ENCODE results near the gene SLC2A6. TPM values are rescaled to one million over a fixed set of nuclear protein-coding genes. Genes with fewer than 3 reads are reported as not detected.

Gene SLC2A6
- total RNA-seq, 1 donor, result 25.3 TPM

- Histone ChIP-seq H3K4me1 (ENCODE audit: insufficient read depth, low read length) (peaks cover 4% of the 10 kb centered on the region), H3K36me3 (ENCODE audit: insufficient read depth, low read length) (no peaks in the 10 kb centered on the region), H3K79me2 (ENCODE audit: insufficient read depth, low read length) (no peaks in the 10 kb centered on the region), H3K4me2 (ENCODE audit: insufficient read depth, low read length) (no peak overlapping the region), H3K4me3 (ENCODE audit: insufficient read depth, low read length) (no peak overlapping the region), H3K9me3 (ENCODE audit: low read depth, low read length) (no peaks in the 10 kb centered on the region), H4K20me1 (ENCODE audit: insufficient read depth, low read length) (peaks cover 21% of the 10 kb centered on the region), H3K27me3 (ENCODE audit: insufficient read depth, low read length) (no peaks in the 10 kb centered on the region), H2AFZ (ENCODE audit: low read length) (no peak overlapping the region), H3K27ac (ENCODE audit: low read depth, low read length) (no peak overlapping the region)
- TF ChIP-seq, protein P1, sequence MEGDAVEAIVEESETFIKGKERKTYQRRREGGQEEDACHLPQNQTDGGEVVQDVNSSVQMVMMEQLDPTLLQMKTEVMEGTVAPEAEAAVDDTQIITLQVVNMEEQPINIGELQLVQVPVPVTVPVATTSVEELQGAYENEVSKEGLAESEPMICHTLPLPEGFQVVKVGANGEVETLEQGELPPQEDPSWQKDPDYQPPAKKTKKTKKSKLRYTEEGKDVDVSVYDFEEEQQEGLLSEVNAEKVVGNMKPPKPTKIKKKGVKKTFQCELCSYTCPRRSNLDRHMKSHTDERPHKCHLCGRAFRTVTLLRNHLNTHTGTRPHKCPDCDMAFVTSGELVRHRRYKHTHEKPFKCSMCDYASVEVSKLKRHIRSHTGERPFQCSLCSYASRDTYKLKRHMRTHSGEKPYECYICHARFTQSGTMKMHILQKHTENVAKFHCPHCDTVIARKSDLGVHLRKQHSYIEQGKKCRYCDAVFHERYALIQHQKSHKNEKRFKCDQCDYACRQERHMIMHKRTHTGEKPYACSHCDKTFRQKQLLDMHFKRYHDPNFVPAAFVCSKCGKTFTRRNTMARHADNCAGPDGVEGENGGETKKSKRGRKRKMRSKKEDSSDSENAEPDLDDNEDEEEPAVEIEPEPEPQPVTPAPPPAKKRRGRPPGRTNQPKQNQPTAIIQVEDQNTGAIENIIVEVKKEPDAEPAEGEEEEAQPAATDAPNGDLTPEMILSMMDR (IDR thresholded peaks at IDR 0.05; ENCODE audit: extremely low read depth, low read depth, low read length), result no peak
- DNase-seq (ENCODE audit: insufficient read length, low spot score, missing footprints), result no peak
Measured at GRCh38 chr9:133463234-133463863, 15.6 kb downstream of the SLC2A6 start.

GRCh38 chr9:133461975-133462374 lies 16.9 kb downstream of the SLC2A6 start:
- H3K27ac ChIP-seq (ENCODE audit: low read depth, low read length), result no peak overlapping the region
- DNase-seq (ENCODE audit: insufficient read length, low spot score, missing footprints), result no peak
- H4K20me1 ChIP-seq (ENCODE audit: insufficient read depth, low read length), result peaks cover 21% of the 10 kb centered on the region
- H3K27me3 ChIP-seq (ENCODE audit: insufficient read depth, low read length), result no peaks in the 10 kb centered on the region
- no peaks in the 10 kb centered on the region for H3K79me2 ChIP-seq (ENCODE audit: insufficient read depth, low read length)
- peaks cover 4% of the 10 kb centered on the region for H3K4me1 ChIP-seq (ENCODE audit: insufficient read depth, low read length)
- H2AFZ ChIP-seq (ENCODE audit: low read length), result no peak overlapping the region
- no peak overlapping the region for H3K4me2 ChIP-seq (ENCODE audit: insufficient read depth, low read length)
- TF ChIP-seq, protein P1 (IDR thresholded peaks at IDR 0.05; ENCODE audit: extremely low read depth, low read depth, low read length), result no peak
- no peaks in the 10 kb centered on the region for H3K36me3 ChIP-seq (ENCODE audit: insufficient read depth, low read length)
- no peak overlapping the region for H3K4me3 ChIP-seq (ENCODE audit: insufficient read depth, low read length)
- H3K9me3 ChIP-seq (ENCODE audit: low read depth, low read length), result no peaks in the 10 kb centered on the region

DNA sequence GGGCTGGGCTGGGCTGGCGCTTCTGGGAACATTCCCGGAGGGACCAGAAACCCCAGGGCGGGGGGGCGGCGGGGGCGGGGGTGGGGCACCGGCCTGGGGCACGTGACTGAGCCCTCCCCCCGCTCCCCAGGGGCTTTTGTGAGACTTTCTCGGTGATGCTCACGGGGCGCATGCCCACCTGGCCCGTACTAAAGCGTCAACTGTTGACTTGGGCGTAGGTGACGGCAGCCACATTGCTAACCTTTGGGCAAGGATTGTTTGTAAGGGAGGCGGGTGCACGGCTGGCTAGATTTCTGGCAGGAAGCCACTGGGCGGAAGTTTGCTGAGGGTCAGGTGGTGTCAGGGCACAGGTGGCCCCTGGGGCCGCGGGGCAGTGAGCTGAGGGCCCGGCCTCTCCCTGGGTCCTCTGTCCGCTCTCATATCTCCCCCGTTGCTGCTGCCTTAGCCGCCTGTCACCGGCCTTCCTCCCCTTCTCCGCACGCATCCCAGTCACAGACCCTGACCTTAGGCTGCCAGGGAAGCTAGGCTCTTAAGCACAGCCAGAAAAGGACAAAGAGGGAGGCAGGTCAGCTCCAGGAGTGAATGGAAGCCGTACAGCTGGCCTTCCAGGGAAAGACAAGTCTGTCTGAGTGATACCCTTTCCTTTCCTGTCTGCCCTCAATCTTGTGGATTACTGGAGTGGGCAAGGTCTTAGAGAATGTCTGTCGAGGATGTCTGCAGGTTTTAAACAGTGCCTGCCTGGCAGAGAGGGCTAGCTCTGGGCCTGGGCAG lies 18.3 kb downstream of the SLC2A6 start:
- Histone ChIP-seq H4K20me1 (ENCODE audit: insufficient read depth, low read length) (peaks cover 21% of the 10 kb centered on the region), H3K4me1 (ENCODE audit: insufficient read depth, low read length) (peaks cover 4% of the 10 kb centered on the region), H3K27ac (ENCODE audit: low read depth, low read length) (no peak overlapping the region), H3K79me2 (ENCODE audit: insufficient read depth, low read length) (no peaks in the 10 kb centered on the region), H2AFZ (ENCODE audit: low read length) (no peak overlapping the region), H3K27me3 (ENCODE audit: insufficient read depth, low read length) (no peaks in the 10 kb centered on the region), H3K4me2 (ENCODE audit: insufficient read depth, low read length) (peak overlapping the region; percentile 88), H3K36me3 (ENCODE audit: insufficient read depth, low read length) (no peaks in the 10 kb centered on the region), H3K4me3 (ENCODE audit: insufficient read depth, low read length) (peak overlapping the region; percentile 93), H3K9me3 (ENCODE audit: low read depth, low read length) (no peaks in the 10 kb centered on the region)
- DNase-seq (ENCODE audit: insufficient read length, low spot score, missing footprints), result peak; percentile 92
- TF ChIP-seq, protein P1 (IDR thresholded peaks at IDR 0.05; ENCODE audit: extremely low read depth, low read depth, low read length), result no peak
